OCI-LY7 (cell line): ENCODE measurements around the gene ZMIZ1.

Experiments used
- EZH2phosphoT487 ChIP-seq: fragments of 200-600 bp; sonication (generic); IDR thresholded peaks from 2 replicates; pipeline ENCODE4 v1.6.1; 2018; ENCODE audit warnings: low read depth, borderline replicate concordance, mild to moderate bottlenecking, mixed run types, antibody characterized with exemption, low read length, moderate library complexity, mixed read lengths
- TF ChIP-seq, protein P1 (sequence below): fragments of 200-600 bp; sonication (generic); conservative IDR thresholded peaks from 2 replicates; pipeline ENCODE4 v1.5.1; 2014; ENCODE audit warnings: mild to moderate bottlenecking, antibody characterized with exemption, low read length, moderate library complexity, mixed read lengths

DNA sequence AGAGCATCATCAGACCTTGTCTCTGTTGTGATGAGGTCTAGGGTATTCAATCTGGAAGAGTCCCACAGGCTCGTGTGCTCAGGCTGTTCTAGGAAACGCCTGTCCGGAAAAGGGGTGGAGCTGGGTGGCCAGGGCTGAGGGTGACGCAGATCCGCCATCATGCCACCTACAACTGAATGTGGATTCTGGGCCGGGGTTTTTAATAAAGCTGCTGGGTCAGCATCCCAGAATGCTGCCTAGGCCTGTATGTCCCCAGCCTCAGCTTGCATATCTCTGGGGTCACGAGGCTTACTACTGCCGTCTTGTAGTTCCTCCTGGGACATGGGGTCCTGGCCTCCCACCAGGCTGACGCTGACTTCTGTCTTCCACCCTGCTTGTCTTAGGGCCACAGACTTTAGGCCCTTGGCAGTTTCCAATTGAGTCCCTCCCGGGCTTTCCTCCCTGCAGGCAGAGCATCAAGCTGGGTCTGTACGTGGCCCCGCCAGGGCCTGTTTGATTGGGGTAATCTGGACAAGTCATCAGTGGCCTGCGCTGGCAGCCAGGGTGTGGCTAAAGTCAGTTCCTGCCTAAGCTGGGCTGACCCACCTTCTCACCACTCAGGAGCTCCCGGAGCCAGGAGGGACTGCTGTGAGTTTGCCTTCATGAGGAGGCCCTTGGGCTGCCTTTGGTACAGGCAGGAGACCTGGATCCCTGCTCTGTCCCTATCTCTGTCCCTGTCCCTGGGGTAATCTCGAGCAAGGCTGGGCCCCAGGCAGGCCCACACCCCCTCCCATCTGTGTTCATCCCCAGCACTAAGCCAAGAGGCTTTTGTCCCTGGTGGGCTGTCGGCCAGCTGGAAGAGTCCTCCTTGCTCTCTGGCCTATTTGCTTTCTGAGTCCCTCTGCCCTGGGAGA, 79.9 kb downstream of the ZMIZ1 start:
- TF ChIP-seq, protein P1, sequence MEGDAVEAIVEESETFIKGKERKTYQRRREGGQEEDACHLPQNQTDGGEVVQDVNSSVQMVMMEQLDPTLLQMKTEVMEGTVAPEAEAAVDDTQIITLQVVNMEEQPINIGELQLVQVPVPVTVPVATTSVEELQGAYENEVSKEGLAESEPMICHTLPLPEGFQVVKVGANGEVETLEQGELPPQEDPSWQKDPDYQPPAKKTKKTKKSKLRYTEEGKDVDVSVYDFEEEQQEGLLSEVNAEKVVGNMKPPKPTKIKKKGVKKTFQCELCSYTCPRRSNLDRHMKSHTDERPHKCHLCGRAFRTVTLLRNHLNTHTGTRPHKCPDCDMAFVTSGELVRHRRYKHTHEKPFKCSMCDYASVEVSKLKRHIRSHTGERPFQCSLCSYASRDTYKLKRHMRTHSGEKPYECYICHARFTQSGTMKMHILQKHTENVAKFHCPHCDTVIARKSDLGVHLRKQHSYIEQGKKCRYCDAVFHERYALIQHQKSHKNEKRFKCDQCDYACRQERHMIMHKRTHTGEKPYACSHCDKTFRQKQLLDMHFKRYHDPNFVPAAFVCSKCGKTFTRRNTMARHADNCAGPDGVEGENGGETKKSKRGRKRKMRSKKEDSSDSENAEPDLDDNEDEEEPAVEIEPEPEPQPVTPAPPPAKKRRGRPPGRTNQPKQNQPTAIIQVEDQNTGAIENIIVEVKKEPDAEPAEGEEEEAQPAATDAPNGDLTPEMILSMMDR, result no peak
- TF ChIP-seq EZH2phosphoT487, result no peak
